ENCODE measurements around the gene AGAP6. TPM values are rescaled to one million over a fixed set of nuclear protein-coding genes. Genes with fewer than 3 reads are reported as not detected.
"Not testable (repeated sequence)": the region's sequence is repeated elsewhere in the genome, so short reads cannot be mapped to it uniquely, and the experiment has no call there.

The AGAP6 gene
- total RNA-seq, 1 experiment from 2014 or later: 5.9 TPM

- DNase-seq (ENCODE audit: low read depth): not testable (repeated sequence)
Observed at GRCh38 chr10:50024716-50025383, 36.6 kb downstream of the AGAP6 start.

- no peak for DNase-seq (ENCODE audit: low read depth)
Observed at GRCh38 chr10:50025627-50026026, 37.4 kb downstream of the AGAP6 start.

- DNase-seq (ENCODE audit: low read depth): no peak
Observed at GRCh38 chr10:50027195-50027594, 39.0 kb downstream of the AGAP6 start.

- DNase-seq (ENCODE audit: low read depth): no peak
Observed at GRCh38 chr10:50033481-50033880, 45.3 kb downstream of the AGAP6 start.

GRCh38 chr10:50035337-50035736, 47.1 kb downstream of the AGAP6 start:
- DNase-seq (ENCODE audit: low read depth): not testable (repeated sequence)

GRCh38 chr10:50044941-50045664, 56.9 kb downstream of the AGAP6 start:
- no peak for DNase-seq (ENCODE audit: low read depth)

GRCh38 chr10:50046457-50046856, 58.3 kb downstream of the AGAP6 start:
- DNase-seq (ENCODE audit: low read depth): not testable (repeated sequence)

GRCh38 chr10:50047594-50047993, 59.4 kb downstream of the AGAP6 start:
- DNase-seq (ENCODE audit: low read depth): not testable (repeated sequence)

GRCh38 chr10:50051995-50052660, 63.9 kb downstream of the AGAP6 start:
- peak; percentile 42 for DNase-seq (ENCODE audit: low read depth)

- not testable (repeated sequence) for DNase-seq (ENCODE audit: low read depth)
Observed at GRCh38 chr10:50052778-50053376, 64.7 kb downstream of the AGAP6 start.

GRCh38 chr10:50055494-50056292, 67.5 kb downstream of the AGAP6 start:
- not testable (repeated sequence) for DNase-seq (ENCODE audit: low read depth)

- not testable (repeated sequence) for DNase-seq (ENCODE audit: low read depth)
Observed at GRCh38 chr10:50056654-50057053, 68.4 kb downstream of the AGAP6 start.

- DNase-seq (ENCODE audit: low read depth): not testable (repeated sequence)
Observed at GRCh38 chr10:50058727-50059126, 70.5 kb downstream of the AGAP6 start.

GRCh38 chr10:50059946-50060345, 71.7 kb downstream of the AGAP6 start:
- DNase-seq (ENCODE audit: low read depth): peak; percentile 9

Small RNA genes lying within 50 kb of the gene (small RNA-seq; reads per million reads assigned to genes)
- gene RNA5SP317: not detected
- gene SNORA74C-2: 0.36 reads per million, percentile 41 among the genes with 10 or more reads in this experiment

Other genes with a start within 250 kb of the AGAP6 start
- gene OGDHL, start 226.1 kb upstream of the AGAP6 start, total RNA-seq (2014; rRNA removed; shearing (Covaris generic)): 9.5 and 10.7 TPM in 2 replicates
- gene PARG, start 46.4 kb upstream of the AGAP6 start, total RNA-seq (2014; rRNA removed; shearing (Covaris generic)): 32.1 and 37.6 TPM in 2 replicates
- gene TIMM23B, start 46.4 kb upstream of the AGAP6 start, total RNA-seq (2014; rRNA removed; shearing (Covaris generic)): 16.1 and 20.4 TPM in 2 replicates
- gene WASHC2A, start 79.5 kb downstream of the AGAP6 start, total RNA-seq (2014; rRNA removed; shearing (Covaris generic)): 21.1 and 26.1 TPM in 2 replicates

Data from HT1080 (cell line).